HCT116 (cell line): Measurements from ENCODE around the gene PIGC.

Experiments used
- EZH2phosphoT487 ChIP-seq: fragments of 200-600 bp; IDR thresholded peaks from 2 replicates; pipeline ENCODE4 v1.6.1; 2018; ENCODE audit warnings: antibody characterized with exemption, borderline replicate concordance
- POLR2AphosphoS5 ChIP-seq: IDR thresholded peaks from 2 replicates; pipeline ENCODE4 v1.6.1; 2011; ENCODE audit warnings: mild to moderate bottlenecking, low read depth, low read length, moderate library complexity
- TF ChIP-seq, protein P1 (sequence below): IDR thresholded peaks from 2 replicates; pipeline ENCODE4 v1.6.1; 2012; ENCODE audit warnings: low read depth
- TF ChIP-seq, protein P2 (sequence below), 3 experiments: fragments of 200-600 bp in 1 of 3; sonication (generic) in 1 of 3; IDR thresholded peaks in 2 of 3; conservative IDR thresholded peaks in 1 of 3; 2 replicates each; pipeline ENCODE4 v1.5.1; 2012 to 2017; ENCODE audit warnings: low read depth in 2 of 3, low read length in 2 of 3, antibody characterized with exemption in 1 of 3, borderline replicate concordance in 1 of 3, control low read depth in 1 of 3, mild to moderate bottlenecking in 1 of 3, mixed read lengths in 1 of 3, mixed run types in 1 of 3, moderate library complexity in 1 of 3; ENCODE audit not compliant: insufficient read depth in 1 of 3
- TF ChIP-seq, protein P3 (sequence below): IDR thresholded peaks from 2 replicates; pipeline ENCODE4 v1.6.1; 2012

DNA sequence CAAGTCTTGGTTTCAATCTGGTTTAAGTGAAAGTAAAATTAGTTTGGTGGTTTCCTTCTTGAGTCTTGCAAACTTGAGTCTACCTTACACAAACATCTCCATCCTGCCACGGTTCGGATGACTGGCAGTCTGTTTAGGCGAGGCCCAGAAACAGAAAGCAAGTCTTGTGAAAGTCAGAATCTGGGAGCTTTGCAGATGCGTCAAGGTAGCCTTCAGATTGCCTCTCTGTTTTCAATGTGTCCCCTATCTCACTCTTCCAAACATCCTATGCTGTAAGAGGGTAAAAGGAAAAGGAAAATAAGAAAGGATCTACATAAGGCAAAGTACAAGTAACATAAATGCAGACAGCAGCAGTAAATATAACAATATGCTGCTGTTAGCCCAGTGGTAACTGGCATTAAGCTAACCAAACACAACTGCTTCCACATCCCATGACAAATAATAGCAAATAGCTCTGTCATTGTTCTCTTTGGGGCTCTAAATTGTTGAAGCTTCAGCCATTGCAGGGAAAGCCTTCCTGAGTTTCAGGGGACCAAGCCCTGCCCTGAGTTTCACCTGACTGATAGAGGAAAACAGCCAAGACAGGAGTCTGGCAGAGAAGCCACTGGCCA lies 49.6 kb downstream of the PIGC start:
- TF ChIP-seq, protein P1, sequence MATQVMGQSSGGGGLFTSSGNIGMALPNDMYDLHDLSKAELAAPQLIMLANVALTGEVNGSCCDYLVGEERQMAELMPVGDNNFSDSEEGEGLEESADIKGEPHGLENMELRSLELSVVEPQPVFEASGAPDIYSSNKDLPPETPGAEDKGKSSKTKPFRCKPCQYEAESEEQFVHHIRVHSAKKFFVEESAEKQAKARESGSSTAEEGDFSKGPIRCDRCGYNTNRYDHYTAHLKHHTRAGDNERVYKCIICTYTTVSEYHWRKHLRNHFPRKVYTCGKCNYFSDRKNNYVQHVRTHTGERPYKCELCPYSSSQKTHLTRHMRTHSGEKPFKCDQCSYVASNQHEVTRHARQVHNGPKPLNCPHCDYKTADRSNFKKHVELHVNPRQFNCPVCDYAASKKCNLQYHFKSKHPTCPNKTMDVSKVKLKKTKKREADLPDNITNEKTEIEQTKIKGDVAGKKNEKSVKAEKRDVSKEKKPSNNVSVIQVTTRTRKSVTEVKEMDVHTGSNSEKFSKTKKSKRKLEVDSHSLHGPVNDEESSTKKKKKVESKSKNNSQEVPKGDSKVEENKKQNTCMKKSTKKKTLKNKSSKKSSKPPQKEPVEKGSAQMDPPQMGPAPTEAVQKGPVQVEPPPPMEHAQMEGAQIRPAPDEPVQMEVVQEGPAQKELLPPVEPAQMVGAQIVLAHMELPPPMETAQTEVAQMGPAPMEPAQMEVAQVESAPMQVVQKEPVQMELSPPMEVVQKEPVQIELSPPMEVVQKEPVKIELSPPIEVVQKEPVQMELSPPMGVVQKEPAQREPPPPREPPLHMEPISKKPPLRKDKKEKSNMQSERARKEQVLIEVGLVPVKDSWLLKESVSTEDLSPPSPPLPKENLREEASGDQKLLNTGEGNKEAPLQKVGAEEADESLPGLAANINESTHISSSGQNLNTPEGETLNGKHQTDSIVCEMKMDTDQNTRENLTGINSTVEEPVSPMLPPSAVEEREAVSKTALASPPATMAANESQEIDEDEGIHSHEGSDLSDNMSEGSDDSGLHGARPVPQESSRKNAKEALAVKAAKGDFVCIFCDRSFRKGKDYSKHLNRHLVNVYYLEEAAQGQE: no peak
- TF ChIP-seq, protein P2, sequence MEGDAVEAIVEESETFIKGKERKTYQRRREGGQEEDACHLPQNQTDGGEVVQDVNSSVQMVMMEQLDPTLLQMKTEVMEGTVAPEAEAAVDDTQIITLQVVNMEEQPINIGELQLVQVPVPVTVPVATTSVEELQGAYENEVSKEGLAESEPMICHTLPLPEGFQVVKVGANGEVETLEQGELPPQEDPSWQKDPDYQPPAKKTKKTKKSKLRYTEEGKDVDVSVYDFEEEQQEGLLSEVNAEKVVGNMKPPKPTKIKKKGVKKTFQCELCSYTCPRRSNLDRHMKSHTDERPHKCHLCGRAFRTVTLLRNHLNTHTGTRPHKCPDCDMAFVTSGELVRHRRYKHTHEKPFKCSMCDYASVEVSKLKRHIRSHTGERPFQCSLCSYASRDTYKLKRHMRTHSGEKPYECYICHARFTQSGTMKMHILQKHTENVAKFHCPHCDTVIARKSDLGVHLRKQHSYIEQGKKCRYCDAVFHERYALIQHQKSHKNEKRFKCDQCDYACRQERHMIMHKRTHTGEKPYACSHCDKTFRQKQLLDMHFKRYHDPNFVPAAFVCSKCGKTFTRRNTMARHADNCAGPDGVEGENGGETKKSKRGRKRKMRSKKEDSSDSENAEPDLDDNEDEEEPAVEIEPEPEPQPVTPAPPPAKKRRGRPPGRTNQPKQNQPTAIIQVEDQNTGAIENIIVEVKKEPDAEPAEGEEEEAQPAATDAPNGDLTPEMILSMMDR (IDR thresholded peaks at IDR 0.05 in 2 of 3, conservative IDR thresholded peaks at IDR 0.05 in 1 of 3; ENCODE audit: borderline replicate concordance in 1 of 3, insufficient read depth in 1 of 3, low read depth in 2 of 3, low read length in 2 of 3): no peak
- TF ChIP-seq POLR2AphosphoS5 (no peak), EZH2phosphoT487 (no peak)
- TF ChIP-seq, protein P3, sequence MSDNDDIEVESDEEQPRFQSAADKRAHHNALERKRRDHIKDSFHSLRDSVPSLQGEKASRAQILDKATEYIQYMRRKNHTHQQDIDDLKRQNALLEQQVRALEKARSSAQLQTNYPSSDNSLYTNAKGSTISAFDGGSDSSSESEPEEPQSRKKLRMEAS: no peak
